Measurements from ENCODE around the gene GRIA3.

- TF ChIP-seq, protein P1, sequence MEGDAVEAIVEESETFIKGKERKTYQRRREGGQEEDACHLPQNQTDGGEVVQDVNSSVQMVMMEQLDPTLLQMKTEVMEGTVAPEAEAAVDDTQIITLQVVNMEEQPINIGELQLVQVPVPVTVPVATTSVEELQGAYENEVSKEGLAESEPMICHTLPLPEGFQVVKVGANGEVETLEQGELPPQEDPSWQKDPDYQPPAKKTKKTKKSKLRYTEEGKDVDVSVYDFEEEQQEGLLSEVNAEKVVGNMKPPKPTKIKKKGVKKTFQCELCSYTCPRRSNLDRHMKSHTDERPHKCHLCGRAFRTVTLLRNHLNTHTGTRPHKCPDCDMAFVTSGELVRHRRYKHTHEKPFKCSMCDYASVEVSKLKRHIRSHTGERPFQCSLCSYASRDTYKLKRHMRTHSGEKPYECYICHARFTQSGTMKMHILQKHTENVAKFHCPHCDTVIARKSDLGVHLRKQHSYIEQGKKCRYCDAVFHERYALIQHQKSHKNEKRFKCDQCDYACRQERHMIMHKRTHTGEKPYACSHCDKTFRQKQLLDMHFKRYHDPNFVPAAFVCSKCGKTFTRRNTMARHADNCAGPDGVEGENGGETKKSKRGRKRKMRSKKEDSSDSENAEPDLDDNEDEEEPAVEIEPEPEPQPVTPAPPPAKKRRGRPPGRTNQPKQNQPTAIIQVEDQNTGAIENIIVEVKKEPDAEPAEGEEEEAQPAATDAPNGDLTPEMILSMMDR (IDR thresholded peaks at IDR 0.05): no peak
- no peak for TF ChIP-seq POLR2A (IDR thresholded peaks at IDR 0.05)
Observed at GRCh38 chrX:123277821-123278220, 93.7 kb downstream of the GRIA3 start.

Measured in sigmoid colon (tissue), 3 donors.